GM21717 (cell line): ENCODE measurements around the gene AKT1S1.
"Not testable (repeated sequence)": the region's sequence is repeated elsewhere in the genome, so short reads cannot be mapped to it uniquely, and the experiment has no call there.

Source experiments
- ATAC-seq: cut with Tn5 transposase; IDR thresholded peaks from one replicate; pipeline ENCODE4 v1.9.1; 2021; ENCODE audit warnings: mild to moderate bottlenecking, moderate library complexity; ENCODE audit not compliant: unreplicated experiment

AKT1S1 gene

GRCh38 chr19:49840321-49840720 is 36.8 kb downstream of the AKT1S1 start:
- ATAC-seq = no peak

- no peak for ATAC-seq
Measured at GRCh38 chr19:49839713-49840112, 37.4 kb downstream of the AKT1S1 start.

GRCh38 chr19:49838885-49839588 is 38.1 kb downstream of the AKT1S1 start:
- ATAC-seq = no peak

- no peak for ATAC-seq
Measured at GRCh38 chr19:49837425-49837824, 39.7 kb downstream of the AKT1S1 start.

- no peak for ATAC-seq
Measured at GRCh38 chr19:49837009-49837310, 40.2 kb downstream of the AKT1S1 start.

- ATAC-seq = no peak
Measured at GRCh38 chr19:49836176-49837008, 40.8 kb downstream of the AKT1S1 start.

- ATAC-seq = no peak
Measured at GRCh38 chr19:49835562-49835961, 41.6 kb downstream of the AKT1S1 start.

- ATAC-seq = no peak
Measured at GRCh38 chr19:49833599-49833998, 43.6 kb downstream of the AKT1S1 start.

GRCh38 chr19:49832556-49832955 is 44.6 kb downstream of the AKT1S1 start:
- ATAC-seq = no peak

- no peak for ATAC-seq
Measured at GRCh38 chr19:49831592-49831991, 45.6 kb downstream of the AKT1S1 start.

- ATAC-seq = no peak
Measured at GRCh38 chr19:49830766-49831165, 46.4 kb downstream of the AKT1S1 start.

GRCh38 chr19:49829721-49830120 is 47.4 kb downstream of the AKT1S1 start:
- ATAC-seq = no peak

- ATAC-seq = no peak
Measured at GRCh38 chr19:49829200-49829599, 48.0 kb downstream of the AKT1S1 start.

GRCh38 chr19:49827034-49827433 is 50.1 kb downstream of the AKT1S1 start:
- no peak for ATAC-seq

GRCh38 chr19:49824662-49825061 is 52.5 kb downstream of the AKT1S1 start:
- ATAC-seq = no peak

- no peak for ATAC-seq
Measured at GRCh38 chr19:49823472-49823871, 53.7 kb downstream of the AKT1S1 start.

- no peak for ATAC-seq
Measured at GRCh38 chr19:49820125-49820524, 57.0 kb downstream of the AKT1S1 start.

- not testable (repeated sequence) for ATAC-seq
Measured at GRCh38 chr19:49819452-49820115, 57.6 kb downstream of the AKT1S1 start.
